Spinal cord (tissue), 10 donors: ENCODE measurements around the gene C4B. TPM values are rescaled to one million over a fixed set of nuclear protein-coding genes. Genes with fewer than 3 reads are reported as not detected.
"Not testable (repeated sequence)": the region's sequence is repeated elsewhere in the genome, so short reads cannot be mapped to it uniquely, and the experiment has no call there.

Source experiments
- DNase-seq, 6 donors: peaks; one replicate each; pipeline versions ENCODE4 v3.0.0 to v3.0.0-alpha.2; 2013 to 2015; ENCODE audit warnings: low spot score in 6 of 6, low read depth in 4 of 6
- H3K27ac ChIP-seq: one replicate; pipeline ENCODE4 v1.5.1; 2013; ENCODE audit warnings: low read depth, low read length, control low read depth
- H3K27me3 ChIP-seq: one replicate; pipeline ENCODE4 v1.6.1; 2013; ENCODE audit warnings: low read length; ENCODE audit not compliant: control insufficient read depth, insufficient read depth
- H3K36me3 ChIP-seq: one replicate; pipeline ENCODE4 v1.6.1; 2013; ENCODE audit warnings: low read length; ENCODE audit not compliant: control insufficient read depth, insufficient read depth
- H3K4me1 ChIP-seq: one replicate; pipeline ENCODE4 v1.6.1; 2013; ENCODE audit warnings: low read length; ENCODE audit not compliant: control insufficient read depth, insufficient read depth
- H3K4me3 ChIP-seq: one replicate; pipeline ENCODE4 v1.5.1; 2013; ENCODE audit warnings: low read depth, low read length, control low read depth
- H3K9me3 ChIP-seq: one replicate; pipeline ENCODE4 v1.6.1; 2013; ENCODE audit warnings: low read length; ENCODE audit not compliant: control insufficient read depth, insufficient read depth
- WGBS: methylation state at CpG from one replicate; pipeline ENCODE4 v1.1.5; 2013; ENCODE audit warnings: missing lambda C conversion rate; ENCODE audit not compliant: insufficient coverage; 5-methylcytosine and 5-hydroxymethylcytosine counted together
- polyA plus RNA-seq, 2 donors: library from polyadenylated mRNA; unstranded; fragments of 120-200 nt; gene quantifications; one replicate each; pipeline ENCODE4 v1.2.1, GENCODE V29; 2013; ENCODE audit not compliant: insufficient read length in 2 of 2
- total RNA-seq, 2 donors: library from RNA; depleted of rRNA in 1 of 2; stranded (reverse); fragments of 120-200 nt in 1 of 2; fragments of >200 nt in 1 of 2; gene quantifications; one replicate each; pipeline versions ENCODE4 v1.2.3 to v1.2.4, GENCODE V29; 2013 to 2014
- donor health status: healthy.

The C4B gene
- total and polyA plus RNA-seq, 4 donors: 52.1 to 113 (median 70.1) TPM

DNA sequence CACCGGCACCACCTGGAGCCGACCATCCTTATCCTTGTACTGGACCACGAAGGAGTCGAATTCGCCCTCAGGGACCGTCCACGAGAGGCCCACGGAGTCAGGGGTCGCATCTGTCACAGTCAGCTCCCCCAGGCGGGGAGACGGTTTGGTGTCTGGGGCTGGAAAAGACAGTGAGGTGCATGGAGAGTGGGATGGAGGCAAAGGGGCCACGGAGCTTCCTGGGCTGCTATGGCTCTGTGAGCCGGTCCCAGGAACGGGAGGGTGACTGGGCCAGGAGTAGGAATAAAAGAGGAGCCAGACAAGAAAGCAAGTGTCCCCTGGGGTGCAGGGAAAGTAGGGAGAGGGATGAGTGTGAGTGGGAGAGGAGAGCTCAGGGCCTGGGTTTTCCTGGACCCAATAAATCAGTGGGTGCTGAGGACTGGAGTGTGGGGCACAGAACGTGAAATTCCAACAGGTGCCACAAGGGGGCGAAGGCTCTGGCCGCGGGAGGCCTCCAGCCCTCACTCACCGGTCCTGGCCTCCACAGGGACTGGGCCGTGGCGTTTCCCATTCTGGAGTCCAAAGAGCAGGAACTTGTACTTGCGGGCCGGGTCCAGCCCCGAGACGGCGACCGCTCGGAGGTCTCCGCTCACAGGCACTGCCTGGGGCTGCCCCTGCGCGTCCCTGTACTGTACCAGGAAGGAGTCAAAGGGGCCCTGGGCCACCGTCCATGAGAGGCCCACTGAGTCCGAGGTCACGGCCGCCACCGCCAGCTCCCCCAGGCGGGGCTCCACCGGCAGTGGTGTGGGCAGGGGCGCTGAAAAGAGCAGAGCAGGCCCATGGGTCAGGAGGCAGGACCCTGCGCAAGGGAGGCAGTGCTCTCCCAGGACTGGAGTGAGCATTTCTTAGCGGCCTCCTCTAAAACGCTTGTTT lies 33.5 kb downstream of the C4B start:
- Histone ChIP-seq H3K36me3 (peaks cover 3% of the 10 kb centered on the region), H3K9me3 (no peaks in the 10 kb centered on the region), H3K4me1 (peaks cover 30% of the 10 kb centered on the region), H3K4me3 (no peak overlapping the region), H3K27me3 (no peaks in the 10 kb centered on the region), H3K27ac (peak overlapping the region; percentile 29)
- peak in 2 of 6 donors; percentile 54 to 65 for DNase-seq
- 57% methylated on average over 42 of the region's 42 CpGs for whole genome bisulfite sequencing

DNA sequence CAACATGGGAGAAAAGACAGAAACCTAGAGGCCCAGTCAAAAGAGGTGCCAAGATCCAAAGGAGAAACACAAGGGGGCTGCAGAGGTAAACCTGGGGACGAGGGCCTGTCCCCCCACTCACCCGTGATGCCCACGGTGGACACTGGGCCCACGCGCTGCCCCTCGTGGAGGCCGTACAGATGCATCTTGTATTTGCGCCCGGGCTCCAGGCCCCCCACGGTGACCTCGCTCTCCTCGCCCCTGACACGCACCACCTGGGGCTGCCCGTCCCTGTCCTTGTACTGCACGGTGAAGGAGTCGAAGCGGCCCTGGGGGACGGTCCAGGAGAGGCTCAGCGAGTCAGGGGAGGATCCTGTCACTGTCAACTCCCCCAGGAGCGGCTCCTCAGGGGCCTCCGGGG lies 34.6 kb downstream of the C4B start:
- not testable (repeated sequence) for H3K27me3 ChIP-seq, H3K4me3 ChIP-seq, DNase-seq, H3K36me3 ChIP-seq, H3K27ac ChIP-seq, H3K9me3 ChIP-seq
- peaks cover 30% of the 10 kb centered on the region for H3K4me1 ChIP-seq
- WGBS: 93% methylated on average over 9 of the region's 21 CpGs

DNA sequence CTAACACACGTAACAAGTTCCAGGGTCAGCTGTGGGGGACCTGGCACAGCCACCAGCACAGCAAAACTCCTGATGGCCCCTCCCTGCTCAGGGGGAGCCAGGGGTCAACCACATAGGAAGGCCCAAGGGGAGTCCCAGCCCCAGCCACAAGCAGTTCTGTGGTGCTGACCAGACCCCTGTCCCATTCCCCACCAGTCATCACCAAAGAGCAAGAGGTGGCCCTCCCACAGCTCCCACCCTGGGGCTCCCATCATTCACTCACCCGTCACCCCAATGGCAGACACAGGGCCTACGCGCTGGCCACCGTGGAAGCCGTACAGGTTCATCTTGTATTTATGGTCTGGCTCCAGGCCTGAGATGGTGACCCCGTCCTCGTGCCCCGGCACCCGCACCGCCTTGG lies 35.1 kb downstream of the C4B start:
- not testable (repeated sequence) for H3K9me3 ChIP-seq, H3K27ac ChIP-seq, H3K36me3 ChIP-seq, H3K27me3 ChIP-seq, DNase-seq, H3K4me3 ChIP-seq
- 100% methylated on average over 2 of the region's 11 CpGs for WGBS
- H3K4me1 ChIP-seq: peaks cover 30% of the 10 kb centered on the region

DNA sequence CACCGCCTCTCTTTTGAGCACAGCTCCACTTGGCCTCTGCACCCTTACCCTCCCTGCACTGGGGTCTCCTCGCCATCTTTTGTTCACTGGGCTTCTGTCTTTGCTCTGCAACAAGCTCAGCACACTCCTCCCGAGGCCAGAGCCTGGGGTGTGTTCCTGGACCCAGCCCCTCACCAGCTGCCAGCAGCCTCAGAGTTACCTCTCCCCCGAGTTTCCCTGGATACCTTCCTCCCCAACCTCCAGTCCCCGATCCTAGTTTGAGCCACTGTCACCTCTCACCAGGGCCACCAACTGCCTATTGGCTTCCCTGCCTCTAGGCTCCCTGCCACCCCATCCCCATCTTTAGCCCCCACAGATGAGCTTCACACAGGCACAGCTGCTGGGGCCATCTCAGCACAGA lies 36.0 kb downstream of the C4B start:
- H3K27me3 ChIP-seq: no peaks in the 10 kb centered on the region
- H3K4me3 ChIP-seq: no peak overlapping the region
- peaks cover 3% of the 10 kb centered on the region for H3K36me3 ChIP-seq
- WGBS: 59% methylated on average over 5 of the region's 5 CpGs
- no peak overlapping the region for H3K27ac ChIP-seq
- no peak for DNase-seq
- peaks cover 30% of the 10 kb centered on the region for H3K4me1 ChIP-seq
- no peaks in the 10 kb centered on the region for H3K9me3 ChIP-seq

DNA sequence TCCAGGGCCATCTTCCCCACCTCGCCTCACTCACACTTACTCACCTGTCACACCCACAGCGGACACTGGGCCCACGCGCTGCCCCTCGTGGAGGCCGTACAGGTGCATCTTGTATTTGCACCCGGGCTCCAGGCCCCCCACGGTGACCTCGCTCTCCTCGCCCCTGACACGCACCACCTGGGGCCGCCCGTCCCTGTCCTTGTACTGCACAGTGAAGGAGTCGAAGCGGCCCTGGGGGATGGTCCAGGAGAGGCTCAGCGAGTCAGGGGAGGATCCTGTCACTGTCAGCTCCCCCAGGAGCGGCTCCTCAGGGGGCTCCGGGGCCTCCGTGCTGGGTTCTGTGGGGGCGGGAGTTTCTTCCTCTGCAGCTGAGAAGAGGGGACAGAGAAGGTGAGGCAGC lies 38.0 kb downstream of the C4B start:
- not testable (repeated sequence) for H3K4me3 ChIP-seq, H3K27ac ChIP-seq, DNase-seq, H3K27me3 ChIP-seq, H3K9me3 ChIP-seq, H3K36me3 ChIP-seq
- WGBS: 86% methylated on average over 13 of the region's 20 CpGs
- peaks cover 11% of the 10 kb centered on the region for H3K4me1 ChIP-seq

DNA sequence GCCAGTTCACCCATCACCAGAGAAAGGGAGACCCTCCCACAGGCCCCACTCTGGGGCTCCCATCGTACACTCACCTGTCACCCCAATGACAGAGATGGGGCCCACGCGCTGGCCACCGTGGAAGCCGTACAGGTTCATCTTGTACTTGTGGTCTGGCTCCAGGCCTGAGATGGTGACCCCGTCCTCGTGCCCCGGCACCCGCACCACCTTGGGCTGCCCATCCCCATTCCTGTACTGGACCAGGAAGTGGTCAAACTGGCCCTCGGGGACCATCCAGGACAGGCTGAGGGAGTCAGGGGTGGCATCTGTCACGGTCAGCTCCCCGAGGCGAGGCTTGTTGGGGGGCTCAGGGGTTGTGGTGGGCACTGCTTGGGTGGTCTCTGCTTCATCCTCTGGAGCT lies 38.7 kb downstream of the C4B start:
- WGBS: 95% methylated on average over 9 of the region's 13 CpGs
- not testable (repeated sequence) for DNase-seq

DNA sequence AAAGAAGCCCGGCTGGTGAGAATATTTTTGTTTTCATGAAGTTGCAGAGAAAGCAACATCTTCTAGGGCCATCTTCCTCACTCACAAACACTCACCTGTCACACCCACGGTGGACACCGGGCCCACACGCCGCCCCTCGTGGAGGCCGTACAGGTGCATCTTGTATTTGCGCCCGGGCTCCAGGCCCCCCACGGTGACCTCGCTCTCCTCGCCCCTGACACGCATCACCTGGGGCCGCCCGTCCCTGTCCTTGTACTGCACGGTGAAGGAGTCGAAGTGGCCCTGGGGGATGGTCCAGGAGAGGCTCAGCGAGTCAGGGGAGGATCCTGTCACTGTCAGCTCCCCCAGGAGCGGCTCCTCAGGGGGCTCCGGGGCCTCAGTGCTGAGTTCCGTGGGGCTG lies 41.2 kb downstream of the C4B start:
- not testable (repeated sequence) for H3K4me1 ChIP-seq, DNase-seq, H3K9me3 ChIP-seq, H3K27me3 ChIP-seq, H3K4me3 ChIP-seq, H3K36me3 ChIP-seq, H3K27ac ChIP-seq
- 92% methylated on average over 19 of the region's 21 CpGs for WGBS

More for the DNA sequence above, 38.7 kb downstream of the C4B start:
- not testable (repeated sequence) for H3K27ac ChIP-seq, H3K9me3 ChIP-seq, H3K27me3 ChIP-seq, H3K4me1 ChIP-seq, H3K4me3 ChIP-seq, H3K36me3 ChIP-seq

DNA sequence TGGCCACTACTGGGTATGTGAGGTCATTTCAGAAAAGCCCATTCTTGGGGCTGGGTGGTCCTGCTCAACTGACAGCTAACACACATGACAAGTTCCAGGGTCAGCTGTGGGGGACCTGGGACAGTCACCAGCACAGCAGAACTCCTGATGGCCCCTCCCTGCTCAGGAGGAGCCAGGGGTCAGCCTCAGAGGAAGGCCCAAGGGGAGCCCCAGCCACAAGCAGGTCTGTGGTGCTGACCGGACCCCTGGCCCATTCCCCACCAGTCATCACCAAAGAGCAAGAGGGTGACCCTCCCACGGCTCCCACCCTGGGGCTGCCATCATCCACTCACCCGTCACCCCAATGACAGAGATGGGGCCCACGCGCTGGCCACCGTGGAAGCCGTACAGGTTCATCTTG lies 41.7 kb downstream of the C4B start:
- H3K9me3 ChIP-seq: no peaks in the 10 kb centered on the region
- peaks cover 3% of the 10 kb centered on the region for H3K36me3 ChIP-seq
- DNase-seq: no peak
- no peak overlapping the region for H3K27ac ChIP-seq
- H3K4me3 ChIP-seq: no peak overlapping the region
- H3K4me1 ChIP-seq: peaks cover 4% of the 10 kb centered on the region
- no peaks in the 10 kb centered on the region for H3K27me3 ChIP-seq
- WGBS: 100% methylated on average over 1 of the region's 7 CpGs

DNA sequence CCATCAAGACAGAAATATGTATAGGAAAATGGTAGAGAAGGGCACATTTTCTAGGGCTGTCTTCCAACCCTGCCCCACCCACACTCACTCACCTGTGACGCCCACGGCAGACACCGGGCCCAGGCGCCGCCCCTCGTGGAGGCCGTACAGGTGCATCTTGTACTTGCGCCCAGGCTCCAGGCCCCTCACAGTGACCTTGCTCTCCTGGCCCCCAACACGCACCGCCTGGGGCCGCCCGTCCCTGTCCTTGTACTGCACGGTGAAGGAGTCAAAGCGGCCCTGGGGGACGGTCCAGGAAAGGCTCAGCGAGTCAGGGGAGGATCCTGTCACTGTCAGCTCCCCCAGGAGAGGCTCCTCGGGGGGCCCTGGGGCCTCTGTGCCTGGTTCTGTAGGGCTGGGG lies 43.4 kb downstream of the C4B start:
- Histone ChIP-seq H3K9me3 (no peaks in the 10 kb centered on the region), H3K27ac (no peak overlapping the region), H3K36me3 (peaks cover 11% of the 10 kb centered on the region), H3K27me3 (no peaks in the 10 kb centered on the region), H3K4me1 (peaks cover 4% of the 10 kb centered on the region), H3K4me3 (no peak overlapping the region)
- 87% methylated on average over 17 of the region's 17 CpGs for WGBS
- DNase-seq: no peak

DNA sequence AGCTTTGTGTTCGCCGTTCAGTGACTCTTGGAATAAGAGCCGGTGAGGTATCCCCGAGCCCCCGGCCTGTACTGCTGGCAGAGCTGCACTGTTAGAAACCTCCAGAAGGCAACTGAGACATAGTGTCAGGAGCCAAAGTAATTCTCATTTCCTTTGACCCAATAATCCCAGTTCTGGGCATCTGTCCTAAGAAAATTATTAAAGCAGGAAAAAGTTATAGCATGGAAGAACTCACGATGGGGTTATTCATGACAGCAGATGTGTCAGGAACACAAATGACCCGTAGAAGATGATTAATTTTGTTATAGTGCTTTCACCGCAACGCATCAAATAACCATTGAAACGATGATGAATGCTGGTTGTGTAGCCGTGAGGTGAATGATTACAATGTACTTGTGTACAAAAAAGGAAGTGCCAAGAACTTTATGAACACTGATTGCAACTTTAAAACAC lies 43.9 kb downstream of the C4B start:
- H3K27me3 ChIP-seq: no peaks in the 10 kb centered on the region
- H3K36me3 ChIP-seq: peaks cover 11% of the 10 kb centered on the region
- H3K27ac ChIP-seq: no peak overlapping the region
- no peaks in the 10 kb centered on the region for H3K9me3 ChIP-seq
- no peak overlapping the region for H3K4me3 ChIP-seq
- peak in 2 of 6 donors; percentile 46 to 61 for DNase-seq
- 47% methylated on average over 8 of the region's 11 CpGs for WGBS
- H3K4me1 ChIP-seq: peaks cover 4% of the 10 kb centered on the region
